Measurements from ENCODE around the gene RFFL.

RFFL gene

DNA sequence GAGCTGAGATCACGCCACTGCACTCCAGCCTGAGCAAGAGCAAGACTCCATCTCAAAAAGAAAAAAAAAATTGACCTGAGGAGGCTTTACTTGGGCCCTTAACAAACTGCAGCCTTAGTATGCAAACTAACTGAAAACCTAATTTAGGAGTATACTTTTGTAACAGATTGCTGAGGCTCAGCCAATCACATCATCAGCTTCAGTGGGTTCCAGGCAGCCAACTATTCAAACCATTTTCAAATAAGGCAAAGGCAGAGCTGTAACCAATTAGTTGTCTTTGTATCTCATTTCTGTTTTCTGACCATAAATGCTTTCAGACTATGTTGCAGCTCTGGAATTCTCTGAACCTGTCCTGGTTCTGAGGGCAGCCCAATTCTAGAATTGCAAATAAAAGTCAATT, 32.2 kb upstream of the RFFL start:
- no peak for TF ChIP-seq CTCF (IDR thresholded peaks at IDR 0.05)

- TF ChIP-seq CTCF (IDR thresholded peaks at IDR 0.05): no peak
Observed at GRCh38 chr17:35094902-35095301, 31.4 kb upstream of the RFFL start.

GRCh38 chr17:35089586-35090296, 26.2 kb upstream of the RFFL start:
- peak; percentile 43; the same call in 1 of the 2 replicates for TF ChIP-seq CTCF (IDR thresholded peaks at IDR 0.05)

DNA sequence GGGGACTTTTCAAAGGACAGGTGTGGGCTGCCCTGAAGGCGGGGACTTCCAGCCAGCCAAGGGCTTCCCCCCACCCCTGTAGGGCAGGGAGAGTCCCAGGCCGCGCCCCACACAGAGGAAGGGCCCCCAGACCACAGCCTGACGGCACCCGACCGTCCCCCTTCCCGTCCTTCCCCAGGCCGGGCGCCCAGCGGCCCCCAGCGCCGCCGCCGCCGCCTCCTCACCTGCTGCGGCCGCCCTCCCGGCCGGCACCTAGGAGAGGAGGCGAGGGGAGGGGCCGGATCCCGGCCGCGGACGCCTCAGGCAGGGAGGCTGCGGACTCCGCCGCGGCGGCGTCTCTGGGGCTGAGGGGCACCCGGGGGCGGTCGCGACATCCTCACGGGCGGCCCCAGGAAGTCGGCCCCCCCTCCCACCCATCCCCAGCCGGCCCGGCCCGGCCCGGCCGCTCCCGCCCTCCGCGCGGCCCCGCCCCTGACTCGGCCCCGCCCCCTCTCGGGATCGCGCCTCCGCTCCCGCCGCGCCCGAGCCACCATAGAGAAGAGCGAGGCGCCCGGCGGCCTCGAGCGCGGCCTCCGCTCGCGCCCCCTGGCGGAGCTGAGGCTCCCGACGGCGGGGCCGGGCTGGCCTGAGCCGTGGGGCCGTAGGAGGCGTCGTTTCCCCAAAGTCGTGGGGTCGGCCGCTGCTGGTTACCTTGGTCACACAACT, 25.5 kb upstream of the RFFL start:
- TF ChIP-seq CTCF (IDR thresholded peaks at IDR 0.05): peak; percentile 92

GRCh38 chr17:35088356-35088880, 24.9 kb upstream of the RFFL start:
- no peak; the same call in 1 of the 2 replicates for TF ChIP-seq CTCF (IDR thresholded peaks at IDR 0.05)

- no peak for TF ChIP-seq CTCF (IDR thresholded peaks at IDR 0.05)
Observed at GRCh38 chr17:35087731-35088355, 24.3 kb upstream of the RFFL start.

- no peak for TF ChIP-seq CTCF (IDR thresholded peaks at IDR 0.05)
Observed at GRCh38 chr17:35086931-35087573, 23.5 kb upstream of the RFFL start.
